ENCODE data around the gene SCN10A. TPM values are rescaled to one million over a fixed set of nuclear protein-coding genes. Genes with fewer than 3 reads are reported as not detected.

SCN10A gene
- total and polyA plus RNA-seq, 9 of the 15 experiments (the other 6 are each of a cell fraction or from before 2014, with no cell fraction given): not detected

- POLR2A ChIA-PET: no interaction called here
- no peak overlapping the region for H3K4me2 ChIP-seq (ENCODE audit: insufficient read depth, low read length)
- no peaks in the 10 kb centered on the region for H3K9me1 ChIP-seq (ENCODE audit: control insufficient read depth, insufficient read depth, low read length)
- H3K27ac ChIP-seq (ENCODE audit: extremely low read depth, low read depth, low read length): no peak overlapping the region
- H3K79me2 ChIP-seq (ENCODE audit: control insufficient read depth, insufficient read depth, low read length): no peaks in the 10 kb centered on the region
- in situ Hi-C loops (cut with MboI) (no loop called here), intact Hi-C loops (cut with micrococcal nuclease) (no loop called here)
- TF ChIP-seq ZNF518B (CRISPR knock-in tag; IDR thresholded peaks at IDR 0.05) (no peak), NBN (IDR thresholded peaks at IDR 0.05; ENCODE audit: low read depth) (no peak), ATF6 (CRISPR knock-in tag; IDR thresholded peaks at IDR 0.05) (no peak)
- H3K27me3 ChIP-seq (ENCODE audit: control insufficient read depth in 2 of 2, insufficient read depth in 2 of 2, low read length in 2 of 2): peaks cover 3 to 23% of the 10 kb centered on the region in 2 experiments; a peak in 3 of 5 replicates
- H3K9ac ChIP-seq (ENCODE audit: insufficient read depth in 1 of 2, low read depth in 2 of 2, low read length in 2 of 2): no peak overlapping the region
- no peaks in the 10 kb centered on the region for H3K36me3 ChIP-seq (ENCODE audit: control insufficient read depth, insufficient read depth, low read length)
- H3K9me3 ChIP-seq (replicated peaks; ENCODE audit: control insufficient read depth, insufficient read depth, low read depth, low read length): no peaks in the 10 kb centered on the region
- H3K4me3 ChIP-seq: no peak overlapping the region
- H4K20me1 ChIP-seq (replicated peaks; ENCODE audit: control insufficient read depth, insufficient read depth, low read length): no peaks in the 10 kb centered on the region
- ATAC-seq (no peak), FAIRE-seq (no peak), DNase-seq (ENCODE audit: extremely low read depth in 1 of 4, low spot score in 3 of 4) (no peak)
- no TSS peak for BruUV-seq (replicated peaks)
- no peak overlapping the region for H2AFZ ChIP-seq (ENCODE audit: low read depth, low read length)
- CTCF ChIA-PET (ENCODE audit: low intra/inter-chr PET ratio): no interaction called here
- no peaks in the 10 kb centered on the region for H3K4me1 ChIP-seq (replicated peaks in 1 of 2; ENCODE audit: control insufficient read depth in 2 of 2, insufficient read depth in 2 of 2, low read length in 2 of 2)
Measured at GRCh38 chr3:38711321-38711720, 104.7 kb downstream of the SCN10A start.
